Measurements from ENCODE around the gene PRMT5.
"Not testable (repeated sequence)": the region's sequence is repeated elsewhere in the genome, so short reads cannot be mapped to it uniquely, and the experiment has no call there.

The PRMT5 gene

GRCh38 chr14:22929104-22929960, at the start of gene PRMT5:
Gene PRMT5, minus strand, starts transcription at chr14:22929376. Its CDS starts 15 bp downstream, at chr14:22929361.
- peak; percentile 98 for DNase-seq

GRCh38 chr14:22978487-22978837, 49.3 kb upstream of the PRMT5 start:
- DNase-seq = no peak

GRCh38 chr14:22977684-22978486, 48.7 kb upstream of the PRMT5 start:
- DNase-seq = no peak

GRCh38 chr14:22977434-22977683, 48.2 kb upstream of the PRMT5 start:
- no peak for DNase-seq

GRCh38 chr14:22976620-22977433, 47.7 kb upstream of the PRMT5 start:
- no peak for DNase-seq

- no peak for DNase-seq
Measured at GRCh38 chr14:22974530-22975313, 45.5 kb upstream of the PRMT5 start.

- DNase-seq = peak; percentile 45
Measured at GRCh38 chr14:22973217-22974032, 44.2 kb upstream of the PRMT5 start.

- DNase-seq = no peak
Measured at GRCh38 chr14:22972313-22972930, 43.2 kb upstream of the PRMT5 start.

GRCh38 chr14:22971152-22971551, 42.0 kb upstream of the PRMT5 start:
- DNase-seq = no peak

- no peak for DNase-seq
Measured at GRCh38 chr14:22966783-22967269, 37.6 kb upstream of the PRMT5 start.

- not testable (repeated sequence) for DNase-seq
Measured at GRCh38 chr14:22965916-22966782, 37.0 kb upstream of the PRMT5 start.

GRCh38 chr14:22962061-22962676, 33.0 kb upstream of the PRMT5 start:
- no peak for DNase-seq

- no peak for DNase-seq
Measured at GRCh38 chr14:22955702-22956569, 26.8 kb upstream of the PRMT5 start.

- DNase-seq = no peak
Measured at GRCh38 chr14:22952418-22952817, 23.2 kb upstream of the PRMT5 start.

- DNase-seq = not testable (repeated sequence)
Measured at GRCh38 chr14:22951795-22952194, 22.6 kb upstream of the PRMT5 start.

- no peak for DNase-seq
Measured at GRCh38 chr14:22945642-22946041, 16.5 kb upstream of the PRMT5 start.

GRCh38 chr14:22939684-22940083, 10.5 kb upstream of the PRMT5 start:
- DNase-seq = no peak

GRCh38 chr14:22935156-22935555, 6.0 kb upstream of the PRMT5 start:
- no peak for DNase-seq

GRCh38 chr14:22932146-22932545, 3.0 kb upstream of the PRMT5 start:
- DNase-seq = no peak
